ENCODE data around the gene HNRNPA2B1. TPM values are rescaled to one million over a fixed set of nuclear protein-coding genes. Genes with fewer than 3 reads are reported as not detected.
A peak's percentile ranks its signal among the peaks of the same experiment; 100 is the strongest.
"Not testable (repeated sequence)": the region's sequence is repeated elsewhere in the genome, so short reads cannot be mapped to it uniquely, and the experiment has no call there.

Gene HNRNPA2B1
- total RNA-seq, 1 experiment from 2014 or later, result 257 TPM

DNA sequence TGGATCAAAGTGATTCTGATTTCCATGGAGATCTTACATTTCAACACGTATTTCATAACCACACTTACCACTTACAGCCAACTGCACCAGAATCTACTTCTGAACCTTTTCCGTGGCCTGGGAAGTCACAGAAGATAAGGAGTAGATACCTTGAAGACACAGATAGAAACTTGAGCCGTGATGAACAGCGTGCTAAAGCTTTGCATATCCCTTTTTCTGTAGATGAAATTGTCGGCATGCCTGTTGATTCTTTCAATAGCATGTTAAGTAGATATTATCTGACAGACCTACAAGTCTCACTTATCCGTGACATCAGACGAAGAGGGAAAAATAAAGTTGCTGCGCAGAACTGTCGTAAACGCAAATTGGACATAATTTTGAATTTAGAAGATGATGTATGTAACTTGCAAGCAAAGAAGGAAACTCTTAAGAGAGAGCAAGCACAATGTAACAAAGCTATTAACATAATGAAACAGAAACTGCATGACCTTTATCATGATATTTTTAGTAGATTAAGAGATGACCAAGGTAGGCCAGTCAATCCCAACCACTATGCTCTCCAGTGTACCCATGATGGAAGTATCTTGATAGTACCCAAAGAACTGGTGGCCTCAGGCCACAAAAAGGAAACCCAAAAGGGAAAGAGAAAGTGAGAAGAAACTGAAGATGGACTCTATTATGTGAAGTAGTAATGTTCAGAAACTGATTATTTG, 15.3 kb downstream of the HNRNPA2B1 start:
- DNase-seq (ENCODE audit: low spot score), result no peak

DNA sequence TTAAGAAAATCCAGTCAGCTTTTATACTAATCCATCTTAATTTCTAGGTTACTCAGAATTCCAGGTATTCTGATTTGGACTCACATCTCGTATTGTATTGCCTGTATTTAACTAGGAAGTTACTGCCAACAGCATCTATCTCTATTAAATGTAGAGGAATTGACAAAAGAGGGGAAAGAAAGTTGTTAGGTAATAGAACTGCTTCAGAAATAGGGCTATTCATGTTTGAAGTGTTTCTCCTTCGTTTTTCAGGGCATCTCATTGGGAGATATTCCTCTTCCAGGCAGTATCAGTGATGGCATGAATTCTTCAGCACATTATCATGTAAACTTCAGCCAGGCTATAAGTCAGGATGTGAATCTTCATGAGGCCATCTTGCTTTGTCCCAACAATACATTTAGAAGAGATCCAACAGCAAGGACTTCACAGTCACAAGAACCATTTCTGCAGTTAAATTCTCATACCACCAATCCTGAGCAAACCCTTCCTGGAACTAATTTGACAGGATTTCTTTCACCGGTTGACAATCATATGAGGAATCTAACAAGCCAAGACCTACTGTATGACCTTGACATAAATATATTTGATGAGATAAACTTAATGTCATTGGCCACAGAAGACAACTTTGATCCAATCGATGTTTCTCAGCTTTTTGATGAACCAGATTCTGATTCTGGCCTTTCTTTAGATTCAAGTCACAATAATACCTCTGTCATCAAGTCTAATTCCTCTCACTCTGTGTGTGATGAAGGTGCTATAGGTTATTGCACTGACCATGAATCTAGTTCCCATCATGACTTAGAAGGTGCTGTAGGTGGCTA, 16.1 kb downstream of the HNRNPA2B1 start:
- DNase-seq (ENCODE audit: low spot score), result peak; percentile 20

DNA sequence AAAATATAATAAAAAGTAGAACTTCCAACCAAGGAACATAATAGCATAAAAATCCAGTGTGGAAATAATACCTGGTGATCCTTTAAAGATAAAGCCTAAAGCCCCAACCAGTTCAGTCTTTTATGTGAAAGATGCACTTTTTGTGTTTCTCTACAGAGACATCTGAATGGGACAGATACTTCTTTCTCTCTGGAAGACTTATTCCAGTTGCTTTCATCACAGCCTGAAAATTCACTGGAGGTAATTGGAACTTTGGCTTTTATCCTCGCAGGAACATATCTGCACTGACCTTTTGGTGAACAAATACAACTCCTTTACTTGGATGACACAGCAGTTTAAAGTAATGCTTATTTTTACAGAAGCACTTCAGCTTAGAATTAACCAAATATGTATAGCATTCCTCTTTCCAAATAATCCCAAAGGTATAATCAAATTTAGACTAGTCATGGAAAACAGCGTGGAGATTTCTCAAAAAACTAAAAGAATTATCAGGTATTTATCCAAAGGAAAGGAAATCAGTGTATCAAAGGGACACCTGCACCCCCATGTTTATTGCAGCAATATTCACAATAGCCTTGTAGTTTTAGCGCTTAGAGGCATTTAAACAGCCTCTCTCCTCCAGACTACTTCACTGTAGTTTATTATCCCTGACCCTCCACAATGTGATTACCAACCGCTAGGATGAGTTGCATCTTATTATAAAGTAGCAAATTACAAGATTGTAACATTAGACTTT, 16.8 kb downstream of the HNRNPA2B1 start:
- DNase-seq (ENCODE audit: low spot score), result no peak

DNA sequence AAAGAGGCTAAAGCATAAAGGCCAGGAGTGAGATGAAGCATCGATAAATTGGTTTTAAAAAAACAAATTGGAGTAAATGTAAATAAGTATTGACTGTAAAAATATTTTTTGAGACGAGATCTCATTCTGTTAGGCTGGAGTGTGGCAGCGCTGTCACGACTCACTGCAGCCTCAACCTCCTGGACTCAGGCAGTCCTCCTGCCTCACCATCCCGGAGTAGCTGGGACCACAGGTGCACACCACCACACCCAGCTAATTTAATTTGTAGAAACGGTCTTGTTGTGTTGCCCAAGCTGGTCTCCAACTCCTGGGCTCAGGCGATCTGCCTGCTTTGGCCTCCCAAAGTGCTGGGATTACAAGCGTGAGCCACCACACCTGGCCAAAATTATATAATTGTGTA, 17.8 kb downstream of the HNRNPA2B1 start:
- no peak for DNase-seq (ENCODE audit: low spot score)

DNA sequence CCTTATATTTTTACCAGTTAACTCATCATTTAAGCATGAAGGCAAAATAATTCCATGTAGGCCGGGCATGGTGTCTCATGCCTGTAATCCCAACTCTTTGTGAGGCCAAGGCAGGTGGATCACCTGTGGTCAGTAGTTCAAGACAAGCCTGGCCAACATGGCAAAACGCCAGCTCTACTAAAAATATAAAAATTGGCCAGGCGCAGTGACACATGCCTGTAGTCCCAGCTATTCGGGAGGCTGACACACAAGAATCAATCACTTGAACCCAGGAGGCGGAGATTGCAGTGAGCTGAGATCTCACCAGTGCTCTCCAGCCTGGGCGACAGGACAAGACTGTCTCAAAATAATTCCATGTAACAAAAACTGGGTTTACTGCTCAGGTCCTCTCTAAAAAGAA, 18.3 kb downstream of the HNRNPA2B1 start:
- DNase-seq (ENCODE audit: low spot score), result no peak

DNA sequence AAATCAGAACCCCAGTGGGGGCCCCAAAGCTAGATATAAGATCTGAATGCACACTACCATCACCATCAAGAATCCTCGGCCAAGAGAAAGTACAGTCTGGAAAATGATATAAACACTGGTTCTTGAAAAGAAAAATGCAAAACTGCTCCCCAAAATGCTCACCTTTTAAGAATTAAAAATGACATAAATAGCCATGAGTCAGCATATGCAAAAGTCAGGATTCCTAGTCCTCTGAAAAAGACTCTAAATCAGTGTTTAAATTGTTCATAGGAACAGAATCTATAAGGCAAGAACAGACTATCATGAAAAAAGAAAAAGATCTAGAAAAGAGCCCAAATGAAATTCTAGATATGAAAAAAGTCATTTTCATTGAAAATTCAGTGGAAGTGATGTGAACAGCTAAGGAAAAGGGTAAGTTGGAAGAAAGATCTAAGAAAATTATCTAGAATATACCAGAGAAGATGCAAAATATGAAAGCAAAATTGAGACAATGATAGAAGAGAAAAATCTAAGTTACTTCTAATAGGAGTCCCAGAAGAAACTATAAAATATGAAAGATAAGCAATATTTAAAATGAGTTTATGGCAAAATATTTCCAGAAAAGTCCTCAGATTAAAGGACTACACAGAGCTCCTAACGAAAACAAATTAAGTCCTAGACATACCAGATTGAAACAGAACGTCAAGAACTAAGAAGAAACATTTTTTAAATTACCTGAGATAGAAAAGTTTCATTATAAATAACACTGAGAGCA, 18.9 kb downstream of the HNRNPA2B1 start:
- no peak for DNase-seq (ENCODE audit: low spot score)

DNA sequence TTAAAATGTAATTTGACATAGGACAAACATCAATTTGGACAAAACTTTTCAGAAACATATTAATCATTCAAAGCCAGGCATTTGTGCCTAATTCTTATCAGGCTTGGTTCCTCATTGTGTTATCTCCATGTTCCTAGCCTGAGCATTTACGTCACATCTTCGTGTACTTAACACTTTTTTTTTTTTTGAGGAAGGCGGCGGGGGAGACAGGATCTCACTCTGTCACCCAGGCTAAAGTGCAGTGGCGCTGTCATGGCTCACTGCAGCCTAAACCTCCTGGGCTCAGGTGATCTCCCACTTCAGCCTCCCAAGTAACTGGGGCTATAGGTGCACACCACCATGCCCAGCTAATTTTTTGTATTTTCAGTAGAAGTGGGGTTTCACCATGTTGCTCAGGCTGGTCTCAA, 19.8 kb downstream of the HNRNPA2B1 start:
- no peak for DNase-seq (ENCODE audit: low spot score)

DNA sequence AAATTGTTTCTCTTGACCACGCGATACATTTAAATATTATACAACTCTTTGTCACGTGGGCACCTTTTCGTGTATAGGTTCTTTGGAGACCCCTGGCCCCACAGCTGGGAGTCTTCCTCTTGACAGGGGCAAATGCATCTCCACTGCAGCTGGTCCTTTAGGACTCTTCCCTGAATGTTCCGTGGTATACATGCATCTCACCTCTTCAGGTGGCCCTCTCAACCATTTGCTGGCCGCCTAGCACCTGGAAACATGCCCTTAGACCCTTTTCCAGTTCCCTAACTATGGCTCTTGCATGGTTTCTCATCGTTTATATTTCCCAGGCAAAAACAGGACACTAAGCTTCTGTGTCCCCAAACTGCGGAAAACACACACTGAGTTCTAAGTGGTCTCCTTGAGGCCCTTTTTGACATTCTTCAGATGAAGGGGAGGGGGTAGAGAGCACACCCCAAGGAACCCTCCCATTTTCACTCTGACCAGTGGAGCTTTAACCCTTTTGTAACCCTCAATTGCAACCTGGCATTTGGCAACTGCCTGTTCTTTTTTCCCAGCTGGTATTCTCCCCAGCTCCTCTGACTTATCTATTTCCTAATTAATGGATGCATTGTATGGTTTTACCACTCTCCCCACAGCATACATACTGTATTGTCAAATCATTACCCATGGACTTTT, 20.6 kb downstream of the HNRNPA2B1 start:
- no peak for DNase-seq (ENCODE audit: low spot score)

DNA sequence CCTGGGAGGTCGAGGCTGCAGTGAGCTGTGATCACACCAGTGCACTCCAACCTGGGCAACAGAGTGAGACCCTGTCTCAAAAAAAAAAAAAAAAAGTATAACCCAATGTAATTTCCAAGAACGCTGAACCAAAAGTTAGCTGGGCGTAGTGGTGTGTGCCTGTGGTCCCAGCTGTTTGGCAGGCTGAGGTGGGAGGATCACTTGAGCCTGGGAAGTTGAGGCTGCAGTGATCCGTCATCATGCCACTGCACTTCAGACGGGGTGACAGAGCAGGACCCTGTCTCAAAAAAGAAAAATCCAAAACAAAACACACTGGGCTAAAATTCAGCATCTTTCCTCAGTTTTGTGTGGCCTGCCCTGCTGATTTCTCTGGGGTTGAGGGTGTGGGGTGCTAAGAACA, 21.1 kb downstream of the HNRNPA2B1 start:
- DNase-seq (ENCODE audit: low spot score), result no peak

DNA sequence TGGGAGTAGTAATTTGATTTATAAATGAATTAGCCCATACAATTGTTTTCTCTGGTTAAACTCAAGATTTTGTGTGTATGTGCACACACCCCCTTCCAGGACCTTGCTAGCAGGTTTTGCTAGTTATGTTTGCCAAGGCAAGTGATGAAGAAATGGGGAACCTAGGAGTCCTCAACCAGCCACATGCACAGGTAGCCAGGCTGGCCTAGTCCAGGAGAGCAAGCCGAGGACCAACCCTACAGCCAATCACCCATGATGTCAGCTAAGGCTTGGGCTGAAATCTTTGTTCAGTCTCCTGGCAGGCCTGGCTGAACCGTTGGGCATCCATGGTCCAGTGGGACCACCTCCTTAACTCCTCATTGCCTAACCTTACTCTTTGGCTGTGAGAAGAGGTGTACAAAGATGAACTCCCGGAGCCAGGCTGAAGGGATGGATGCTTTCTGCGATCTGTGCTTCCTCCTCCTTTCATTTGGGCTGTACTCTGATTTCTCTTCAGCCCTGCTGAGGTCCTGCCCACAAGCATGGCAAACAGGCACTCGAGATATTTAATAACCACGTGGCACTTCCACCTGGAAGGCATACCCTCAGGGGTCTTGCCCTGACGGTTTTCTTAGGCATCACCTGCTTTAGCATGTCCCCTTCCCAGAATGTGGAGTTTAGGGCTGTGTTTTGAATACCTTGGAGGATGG, 22.1 kb downstream of the HNRNPA2B1 start:
- DNase-seq (ENCODE audit: low spot score), result no peak

DNA sequence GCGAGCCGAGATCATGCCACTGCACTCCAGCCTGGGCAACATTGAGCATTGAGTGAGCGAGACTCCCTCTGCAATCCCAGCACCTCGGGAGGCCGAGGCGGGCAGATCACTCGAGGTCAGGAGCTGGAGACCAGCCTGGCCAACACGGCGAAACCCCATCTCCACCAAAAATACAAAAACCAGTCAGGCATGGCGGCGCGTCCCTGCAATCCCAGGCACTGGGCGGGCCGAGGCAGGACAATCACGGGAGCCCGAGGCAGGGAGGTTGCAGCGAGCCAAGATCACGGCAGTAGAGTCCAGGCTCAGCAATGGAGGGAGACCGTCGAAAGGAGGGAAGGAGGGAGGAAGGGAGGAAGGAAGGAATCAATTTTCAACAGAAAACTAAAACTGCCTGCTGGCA, 23.3 kb downstream of the HNRNPA2B1 start:
- not testable (repeated sequence) for DNase-seq (ENCODE audit: low spot score)

DNA sequence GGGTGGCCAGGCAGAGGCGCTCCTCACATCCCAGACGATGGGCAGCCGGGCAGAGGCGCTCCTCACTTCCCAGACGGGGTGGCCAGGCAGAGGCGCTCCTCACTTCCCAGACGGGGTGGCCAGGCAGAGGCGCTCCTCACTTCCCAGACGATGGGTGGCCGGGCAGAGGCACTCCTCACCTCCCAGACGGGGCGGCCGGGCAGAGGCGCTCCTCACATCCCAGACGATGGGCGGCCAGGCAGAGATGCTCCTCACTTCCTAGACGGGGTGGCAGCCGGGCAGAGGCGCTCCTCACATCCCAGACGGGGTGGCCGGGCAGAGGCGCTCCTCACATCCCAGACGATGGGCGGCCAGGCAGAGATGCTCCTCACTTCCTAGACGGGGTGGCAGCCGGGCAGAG, 23.9 kb downstream of the HNRNPA2B1 start:
- DNase-seq (ENCODE audit: low spot score), result not testable (repeated sequence)

DNA sequence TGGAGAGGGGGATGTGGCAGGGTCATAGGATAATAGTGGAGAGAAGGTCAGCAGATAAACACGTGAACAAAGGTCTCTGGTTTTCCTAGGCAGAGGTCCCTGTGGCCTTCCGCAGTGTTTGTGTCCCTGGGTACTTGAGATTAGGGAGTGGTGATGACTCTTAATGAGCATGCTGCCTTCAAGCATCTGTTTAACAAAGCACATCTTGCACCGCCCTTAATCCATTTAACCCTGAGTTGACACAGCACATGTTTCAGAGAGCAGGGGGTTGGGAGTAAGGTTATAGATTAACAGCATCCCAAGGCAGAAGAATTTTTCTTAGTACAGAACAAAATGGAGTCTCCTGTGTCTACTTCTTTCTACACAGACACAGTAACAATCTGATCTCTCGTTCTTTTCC, 24.6 kb downstream of the HNRNPA2B1 start:
- not testable (repeated sequence) for DNase-seq (ENCODE audit: low spot score)

DNA sequence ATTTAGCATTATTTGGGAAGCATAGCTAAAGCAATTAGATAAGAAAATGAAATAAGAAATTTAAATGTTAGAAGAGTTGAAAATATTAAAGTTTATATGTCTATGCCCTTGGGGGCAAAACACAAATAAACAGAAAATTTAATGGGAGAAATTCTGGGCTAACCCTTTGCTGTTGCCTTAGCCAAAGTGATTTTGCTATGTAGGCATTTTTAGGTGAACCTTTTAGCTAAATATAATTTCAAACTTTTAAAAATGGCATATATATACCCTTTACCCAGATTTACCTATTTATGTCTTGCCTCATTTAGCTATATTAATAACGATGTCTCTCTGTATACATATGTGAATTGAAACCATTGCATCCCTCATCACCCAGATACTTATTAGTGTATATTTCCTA, 28.5 kb downstream of the HNRNPA2B1 start:
- no peak for DNase-seq (ENCODE audit: low spot score)

DNA sequence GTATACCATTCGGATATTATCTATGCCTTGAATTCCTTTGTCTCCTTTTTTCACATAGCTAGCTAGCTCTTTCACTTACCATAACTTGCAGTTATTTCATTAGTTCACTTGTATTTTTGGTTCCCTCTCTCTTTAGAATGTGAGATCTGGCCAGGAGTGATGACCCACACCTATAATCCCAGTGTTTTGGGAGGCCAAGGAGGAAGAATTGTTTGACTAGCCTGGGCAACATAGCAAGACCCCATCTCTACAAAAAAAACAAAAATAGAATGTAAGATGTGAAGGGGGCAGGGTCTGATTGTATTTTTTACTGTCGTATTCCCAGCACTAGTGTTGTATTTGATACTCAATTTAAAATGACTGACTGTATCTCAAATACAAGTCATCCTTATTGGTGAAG, 28.9 kb downstream of the HNRNPA2B1 start:
- DNase-seq (ENCODE audit: low spot score), result no peak

DNA sequence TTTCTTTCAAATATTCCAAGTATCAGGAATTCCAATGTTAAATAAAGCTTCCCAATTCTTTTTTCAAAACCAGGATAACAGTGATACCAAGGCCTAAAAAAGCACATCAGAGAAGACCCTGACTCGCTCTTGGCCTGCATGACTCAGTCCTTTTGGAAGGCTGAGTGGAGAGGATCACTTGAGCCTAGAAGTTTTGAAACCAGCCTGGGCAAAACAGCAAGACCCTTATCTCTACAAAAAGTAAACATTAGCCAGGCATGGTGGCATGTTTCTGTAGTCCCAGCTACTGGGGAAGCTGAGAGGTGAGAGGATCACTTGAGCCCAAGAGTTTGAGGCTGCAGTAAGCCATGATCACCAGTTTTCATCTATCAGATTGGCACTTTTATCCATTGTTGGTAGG, 29.9 kb downstream of the HNRNPA2B1 start:
- DNase-seq (ENCODE audit: low spot score), result no peak

DNA sequence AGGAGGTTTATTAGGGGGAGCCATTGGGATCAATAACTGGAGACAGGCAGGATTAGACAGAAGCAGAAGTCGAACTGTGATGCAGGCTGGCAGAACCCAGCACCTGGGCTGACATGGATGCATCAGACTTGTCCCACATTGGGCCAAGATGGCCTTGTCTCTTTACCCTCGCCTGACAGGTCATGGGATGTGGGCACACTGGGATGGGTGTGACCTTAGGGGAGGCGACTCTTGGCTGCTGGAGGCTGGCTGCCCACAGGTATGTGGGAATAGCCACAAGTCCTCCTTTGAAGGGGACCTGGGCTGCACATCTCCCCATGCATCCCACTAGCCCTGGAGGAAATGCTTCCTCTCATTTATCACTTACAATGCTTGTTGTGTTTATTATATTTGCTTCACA, 31.3 kb downstream of the HNRNPA2B1 start:
- DNase-seq (ENCODE audit: low spot score), result no peak

DNA sequence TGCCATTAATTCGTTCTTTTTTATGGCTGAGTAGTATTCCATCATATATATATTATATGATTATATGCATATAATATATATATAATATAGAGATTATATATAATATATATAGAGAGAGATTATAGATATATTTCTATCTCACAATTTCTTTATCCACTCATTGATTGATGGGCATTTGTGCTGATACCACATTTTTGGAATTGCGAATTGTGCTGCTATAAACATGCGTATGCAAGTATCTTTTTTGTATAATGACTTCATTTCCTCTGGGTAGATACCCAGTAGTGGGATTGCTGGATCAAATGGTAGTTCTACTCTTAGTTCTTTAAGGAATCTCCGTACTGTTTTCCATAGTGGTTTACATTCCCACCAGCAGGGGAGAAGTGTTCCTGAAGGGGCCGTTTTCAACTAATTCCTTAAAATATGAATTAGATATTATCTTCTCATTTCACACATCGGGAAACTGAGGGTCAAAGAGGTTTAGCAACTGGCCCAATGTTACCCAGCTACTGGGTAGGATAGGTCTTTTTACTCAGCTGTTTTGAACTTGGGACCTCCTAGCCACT, 32.0 kb downstream of the HNRNPA2B1 start:
- DNase-seq (ENCODE audit: low spot score), result no peak

DNA sequence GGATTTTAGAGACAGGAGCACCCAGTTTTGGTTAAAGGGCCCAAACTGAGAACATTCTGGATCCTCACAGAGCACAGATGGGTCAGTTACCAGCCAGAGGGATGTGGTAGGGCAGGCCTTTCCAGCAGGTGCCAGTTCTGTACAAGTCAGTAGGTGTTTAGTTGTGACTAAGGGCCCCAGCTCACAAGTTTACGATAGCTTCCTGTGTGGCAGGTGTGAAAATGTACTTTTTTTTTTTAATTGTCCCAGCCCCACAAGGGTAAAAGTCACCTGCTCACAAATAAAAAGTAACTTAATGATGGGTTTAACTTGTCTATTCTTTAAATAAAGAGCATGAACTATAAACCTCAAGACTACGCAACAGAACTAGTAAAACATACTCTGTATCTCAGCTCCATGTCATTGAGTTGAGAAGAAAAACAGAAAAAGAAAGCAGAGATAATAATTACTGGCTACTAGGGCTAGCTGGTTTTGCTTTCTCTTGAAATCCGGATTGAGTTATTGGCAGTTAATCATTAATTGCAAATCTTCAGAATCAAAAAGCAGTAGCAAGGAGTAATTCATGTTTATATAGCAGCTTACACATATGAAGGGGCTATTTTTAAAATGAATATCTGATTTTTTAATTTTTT, 33.1 kb downstream of the HNRNPA2B1 start:
- DNase-seq (ENCODE audit: low spot score), result no peak

All from A172 (cell line).